GM21447 (cell line): ENCODE results near the gene SLC22A12.

Experiments
- ATAC-seq: cut with Tn5 transposase; IDR thresholded peaks from one replicate; pipeline ENCODE4 v1.9.1; 2021; ENCODE audit not compliant: unreplicated experiment

SLC22A12 gene

DNA sequence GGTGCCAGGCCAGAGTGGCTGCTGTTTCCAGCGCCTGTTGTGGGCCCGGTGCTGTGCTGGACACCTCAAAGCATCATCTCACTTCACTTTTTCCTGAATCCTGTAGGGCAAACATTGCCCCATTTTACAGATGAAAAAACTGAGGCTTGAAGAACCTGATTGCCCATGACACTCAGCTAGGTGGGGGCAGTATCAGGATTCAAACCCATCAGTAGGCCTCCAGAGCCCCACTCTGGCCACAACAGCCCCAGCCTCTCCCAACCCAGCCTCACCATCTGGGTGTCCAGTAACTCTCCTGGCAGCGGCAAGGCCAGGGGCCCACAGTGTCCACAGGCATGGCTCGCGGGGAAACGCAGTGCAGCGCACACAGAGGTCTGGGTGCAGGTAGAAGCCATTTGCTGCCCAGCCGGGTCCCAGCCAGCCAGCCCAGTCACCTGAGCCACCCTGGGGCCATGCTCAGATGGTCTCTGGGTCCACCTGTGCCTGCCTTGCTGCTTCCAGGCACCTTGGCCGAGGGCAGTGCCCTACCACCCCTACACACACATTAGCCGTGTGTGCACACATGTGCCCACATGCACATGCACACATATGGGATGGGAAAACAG, 11.5 kb downstream of the SLC22A12 start:
- no peak for ATAC-seq

- ATAC-seq = no peak
These were observed 12.5 kb downstream of the SLC22A12 start for GRCh38 chr11:64603411-64604110.

- no peak for ATAC-seq
These were observed 13.6 kb downstream of the SLC22A12 start for GRCh38 chr11:64604458-64605243.

DNA sequence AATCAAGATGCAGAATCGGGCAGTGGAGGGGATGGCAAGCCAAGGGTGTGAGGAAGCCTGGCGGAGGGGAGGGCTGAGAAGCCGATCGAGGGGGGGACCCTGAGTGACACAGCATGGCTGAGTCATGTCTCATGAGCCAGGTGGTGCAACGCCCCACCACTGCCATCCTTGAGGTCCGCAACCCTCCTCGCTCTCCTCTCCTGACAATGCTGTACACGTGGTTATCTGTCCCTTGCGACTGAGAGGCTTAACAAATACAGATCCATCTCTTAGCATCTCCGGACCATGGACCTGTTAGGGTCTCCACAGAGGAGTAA, 14.2 kb downstream of the SLC22A12 start:
- ATAC-seq = no peak

GRCh38 chr11:64605656-64606585, 14.9 kb downstream of the SLC22A12 start:
- ATAC-seq = no peak

DNA sequence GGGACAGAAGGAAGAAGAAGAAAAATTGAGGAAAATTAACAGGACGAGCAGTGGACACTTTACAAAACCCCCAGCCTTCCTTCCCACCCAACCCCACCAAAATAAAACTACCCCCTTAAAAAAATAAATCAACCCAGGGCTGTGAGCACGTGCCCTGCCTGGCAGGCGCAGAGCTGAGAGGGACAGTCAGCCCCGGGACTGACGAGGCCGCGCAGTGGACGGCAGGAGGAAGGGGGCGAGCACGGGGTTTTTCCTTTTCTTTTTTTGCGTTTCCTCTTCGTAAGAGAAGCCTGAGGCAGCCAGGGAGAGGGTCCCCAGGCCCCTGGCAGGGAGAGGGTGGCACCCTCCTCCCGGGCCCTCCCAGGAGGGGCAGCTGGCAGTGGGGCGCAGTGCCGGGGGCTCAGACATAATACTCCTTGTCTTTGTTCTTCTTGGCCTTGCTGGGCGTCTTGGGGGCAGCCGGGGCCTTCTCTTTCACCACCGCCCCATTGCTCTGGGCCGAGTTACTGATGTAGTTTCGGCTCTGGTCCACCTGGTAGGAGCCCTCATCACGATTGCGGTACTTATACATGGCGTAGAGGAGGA, 15.9 kb downstream of the SLC22A12 start:
- no peak for ATAC-seq

DNA sequence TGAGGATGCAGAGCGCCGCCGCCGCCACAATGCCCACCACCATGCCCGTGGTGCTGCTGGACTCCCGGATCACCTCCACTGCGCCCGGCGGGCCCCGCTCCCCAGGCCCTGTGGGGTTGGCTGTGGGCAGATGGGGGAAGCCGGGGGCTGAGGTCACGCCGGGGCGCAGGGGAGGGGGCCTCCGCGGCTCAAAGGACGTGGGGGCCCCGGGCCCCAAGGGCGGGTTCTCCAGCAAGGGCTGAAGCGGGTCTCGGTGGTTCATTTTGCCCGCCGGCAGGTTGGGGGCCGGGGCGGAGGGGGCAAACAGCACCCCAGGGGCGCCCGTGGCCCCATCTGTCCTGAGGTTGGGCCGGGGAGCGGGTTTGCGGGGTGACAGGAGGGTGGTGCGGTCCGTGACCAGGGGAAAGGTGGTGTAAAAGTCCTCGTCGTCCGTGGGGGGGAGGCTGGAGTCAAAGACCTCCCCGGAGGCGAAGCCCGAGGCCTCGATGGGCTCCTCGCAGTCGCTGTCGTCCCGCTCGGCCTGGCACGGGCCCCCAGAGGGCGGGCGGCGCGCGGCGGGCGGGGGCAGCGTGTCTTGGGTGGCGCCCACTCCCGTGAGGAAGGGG, 16.5 kb downstream of the SLC22A12 start:
- no peak for ATAC-seq

DNA sequence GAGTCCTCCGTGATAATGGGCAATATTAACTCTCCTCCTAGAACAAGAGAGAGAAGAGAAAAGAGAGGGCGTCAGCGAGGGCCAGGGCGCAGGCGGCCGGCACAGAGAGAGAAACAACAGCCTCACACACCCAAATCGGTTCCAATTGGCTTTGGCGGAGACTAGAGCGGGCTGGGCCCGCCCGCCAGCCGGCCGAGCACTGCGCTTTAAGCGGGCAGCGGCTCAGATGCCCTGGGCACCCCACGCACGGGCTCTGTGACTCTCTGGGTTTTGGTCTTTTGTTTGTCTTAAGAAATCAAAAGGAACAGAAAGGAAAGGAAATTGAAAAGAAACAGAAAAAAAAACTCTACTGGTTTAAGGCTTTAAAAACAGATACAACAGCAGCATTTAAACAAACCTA, 17.0 kb downstream of the SLC22A12 start:
- ATAC-seq = no peak

DNA sequence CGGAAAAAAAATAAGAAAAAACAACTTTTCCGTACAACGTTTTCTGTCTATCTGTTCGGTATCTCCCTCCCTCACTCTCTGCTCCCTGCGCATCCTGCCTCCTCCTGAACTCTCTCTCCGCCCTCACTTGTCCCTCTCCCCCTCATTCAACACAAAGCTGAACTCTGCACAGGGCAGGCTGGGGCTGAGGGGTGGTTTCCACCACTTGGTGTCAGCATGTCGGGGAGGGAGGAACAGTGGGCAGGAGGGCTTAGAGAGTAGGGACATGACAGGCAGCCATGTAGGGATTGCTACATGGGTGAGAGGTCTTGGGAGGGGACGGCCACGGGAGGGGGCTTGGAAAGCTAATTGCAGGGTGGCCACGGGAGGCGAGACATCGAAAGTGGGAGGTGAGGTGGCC, 17.6 kb downstream of the SLC22A12 start:
- ATAC-seq = no peak

DNA sequence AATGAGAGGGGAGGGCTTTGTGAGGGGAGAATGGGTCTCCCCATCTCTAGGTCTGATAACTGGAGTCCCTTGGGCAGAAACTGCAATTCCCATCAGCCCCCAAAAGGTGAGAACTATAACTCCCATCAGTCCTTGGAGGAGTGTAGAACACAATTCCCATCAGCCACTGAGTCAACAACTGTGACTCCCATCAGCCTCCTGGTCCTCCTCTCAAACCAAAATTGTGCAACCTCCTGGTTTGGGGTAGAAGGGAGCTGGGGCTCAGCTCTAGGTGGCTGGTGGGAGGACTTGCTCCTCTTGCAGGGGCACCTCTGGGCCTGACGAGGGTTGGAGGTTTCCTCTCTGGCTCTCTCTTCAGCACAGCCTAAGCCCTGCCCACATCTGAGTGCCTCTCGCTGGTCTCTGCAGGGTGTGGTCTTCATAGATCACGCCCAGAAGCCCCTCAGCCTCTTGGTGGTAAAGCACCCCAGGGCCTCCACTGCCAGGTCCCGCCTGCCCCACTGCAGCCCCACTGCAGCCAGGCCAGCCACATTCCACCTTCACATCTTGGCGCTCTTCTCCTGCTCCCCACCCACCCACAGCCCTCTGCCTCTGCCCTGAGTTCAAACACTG, 18.5 kb downstream of the SLC22A12 start:
- no peak for ATAC-seq

- no peak for ATAC-seq
These were observed 19.6 kb downstream of the SLC22A12 start for GRCh38 chr11:64610596-64610995.

DNA sequence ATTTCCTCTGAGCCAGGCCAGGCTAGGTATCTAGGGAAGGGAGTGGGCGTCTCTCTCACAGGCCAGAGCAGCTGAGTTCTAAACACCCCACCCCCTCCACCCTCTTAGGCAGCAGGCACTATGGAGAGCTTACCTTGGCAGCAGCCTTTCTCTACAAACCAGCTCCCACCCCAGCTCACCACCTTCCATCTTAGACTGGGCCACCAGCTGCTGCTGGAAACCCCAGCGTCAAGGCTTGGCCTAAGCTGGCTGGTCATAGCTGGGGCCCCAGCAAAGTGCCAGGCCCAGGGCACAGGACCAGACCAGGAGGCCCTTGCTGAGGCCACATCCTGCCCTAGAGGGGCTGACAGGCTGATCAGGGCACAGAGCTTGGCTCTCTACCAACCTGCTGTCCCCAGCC, 20.2 kb downstream of the SLC22A12 start:
- no peak for ATAC-seq

GRCh38 chr11:64611869-64612646, 21.0 kb downstream of the SLC22A12 start:
- ATAC-seq = no peak

- ATAC-seq = no peak
These were observed 22.6 kb downstream of the SLC22A12 start for GRCh38 chr11:64613648-64614047.

DNA sequence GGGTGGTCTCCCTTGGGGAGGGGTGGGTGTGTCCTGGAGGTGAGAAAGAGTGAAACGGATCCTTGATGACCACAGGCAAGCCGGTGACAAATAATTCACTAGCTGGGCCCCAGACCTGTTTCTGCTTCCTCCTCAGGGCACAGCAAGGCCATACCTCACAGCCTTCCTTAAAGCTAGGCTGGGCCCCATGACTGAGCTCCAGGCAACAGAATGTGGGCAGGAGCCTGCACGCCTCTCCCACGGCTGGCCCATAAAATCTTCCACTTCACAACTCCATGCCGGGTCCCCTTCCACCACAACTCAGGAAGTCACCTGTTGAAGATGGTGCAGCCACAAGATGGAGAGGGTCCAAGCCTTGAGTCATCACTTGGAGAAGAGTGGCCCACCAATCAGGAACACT, 23.9 kb downstream of the SLC22A12 start:
- no peak for ATAC-seq

DNA sequence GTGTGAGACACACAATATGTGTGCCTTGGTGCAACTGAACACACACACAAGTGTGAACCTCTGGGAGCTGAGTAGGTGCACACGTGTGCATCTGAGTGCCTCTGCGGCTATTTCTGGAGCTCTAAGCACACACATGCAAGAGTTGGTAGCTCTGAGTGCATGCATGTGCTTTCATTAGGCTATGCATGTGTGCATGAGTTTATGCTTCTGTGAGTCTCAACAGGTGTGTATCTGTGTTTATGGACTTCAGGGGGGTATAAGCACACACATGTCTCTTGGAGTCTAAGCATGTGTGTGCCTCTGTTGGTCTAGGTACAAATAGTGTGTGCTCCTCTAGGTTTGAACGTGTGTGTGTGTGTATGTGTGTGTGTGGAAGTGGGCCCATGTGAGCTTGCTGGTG, 25.8 kb downstream of the SLC22A12 start:
- no peak for ATAC-seq

DNA sequence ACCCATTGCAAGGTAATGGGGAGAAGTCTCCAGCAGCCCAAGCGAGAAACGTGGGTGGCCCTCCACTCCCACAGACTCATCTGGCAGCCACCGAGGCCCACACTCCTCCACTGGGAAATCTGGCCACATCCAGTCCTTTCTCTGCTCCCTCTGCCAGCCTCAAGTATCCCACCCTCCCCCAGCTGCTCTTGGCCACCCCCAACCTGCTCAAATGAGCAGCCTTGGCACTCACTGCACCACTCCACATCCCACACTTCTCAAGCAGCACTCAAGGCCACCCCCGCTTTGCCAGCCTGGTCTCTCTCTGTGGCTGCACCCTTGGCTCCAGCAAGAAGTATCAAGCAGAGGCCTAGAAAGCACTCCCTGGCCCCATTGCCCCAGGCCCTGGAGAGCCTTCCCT, 28.2 kb downstream of the SLC22A12 start:
- no peak for ATAC-seq

GRCh38 chr11:64619811-64620380, 28.9 kb downstream of the SLC22A12 start:
- ATAC-seq = no peak

DNA sequence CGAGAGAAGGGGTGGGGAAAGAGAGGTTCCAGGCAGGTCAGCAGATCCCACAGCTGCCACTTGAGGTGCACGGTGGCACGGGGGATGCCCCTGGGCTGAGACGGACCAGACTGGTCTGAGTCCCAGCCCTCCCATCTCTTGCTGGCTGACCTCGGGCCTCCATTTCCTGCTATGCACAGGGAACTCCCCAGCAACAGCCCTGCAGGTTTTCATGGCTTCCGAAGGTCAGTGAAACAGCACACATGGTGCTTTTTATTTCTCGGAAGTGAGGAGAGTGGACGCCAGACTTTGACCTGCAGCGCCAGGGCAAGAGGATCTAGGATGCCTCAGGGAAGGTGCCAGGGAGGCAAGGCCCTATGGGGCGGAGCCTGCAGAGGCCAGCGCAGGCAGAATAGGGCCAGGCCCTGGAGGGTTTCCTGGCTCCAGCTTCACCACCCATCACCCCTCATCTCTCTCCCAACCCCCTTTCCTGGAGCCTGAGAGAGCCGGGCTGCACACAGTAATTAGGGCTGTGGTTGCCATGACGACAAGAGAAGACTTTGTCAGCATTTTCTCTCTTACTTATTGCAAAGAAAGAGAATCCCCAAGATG, 29.5 kb downstream of the SLC22A12 start:
- no peak for ATAC-seq
